Ishikawa (cell line): ENCODE measurements around the gene PLA2G4D.

ENCODE experiments used
- CEBPB ChIP-seq: IDR thresholded peaks from 2 replicates; pipeline ENCODE4 v1.6.1; 2012
- CREB1 ChIP-seq: IDR thresholded peaks from 2 replicates; pipeline ENCODE4 v1.6.1; 2012; ENCODE audit warnings: low read depth
- EGR1 ChIP-seq: IDR thresholded peaks from 2 replicates; pipeline ENCODE4 v1.6.1; 2012
- EP300 ChIP-seq: IDR thresholded peaks from 2 replicates; pipeline ENCODE4 v1.6.1; 2012; ENCODE audit warnings: borderline replicate concordance
- FOXM1 ChIP-seq: IDR thresholded peaks from 2 replicates; pipeline ENCODE4 v1.6.1; 2012; ENCODE audit warnings: low read depth, borderline replicate concordance
- MAX ChIP-seq: IDR thresholded peaks from 2 replicates; pipeline ENCODE4 v1.6.1; 2012
- NFIC ChIP-seq: IDR thresholded peaks from 2 replicates; pipeline ENCODE4 v1.6.1; 2012
- RAD21 ChIP-seq: IDR thresholded peaks from 2 replicates; pipeline ENCODE4 v1.6.1; 2012; ENCODE audit warnings: low read depth
- TAF1 ChIP-seq: IDR thresholded peaks from 2 replicates; pipeline ENCODE4 v1.6.1; 2012; ENCODE audit warnings: low read depth, mild to moderate bottlenecking
- TCF12 ChIP-seq: IDR thresholded peaks from 2 replicates; pipeline ENCODE4 v1.6.1; 2012; ENCODE audit warnings: low read depth
- TEAD4 ChIP-seq: IDR thresholded peaks from 2 replicates; pipeline ENCODE4 v1.6.1; 2012
- YY1 ChIP-seq: IDR thresholded peaks from 2 replicates; pipeline ENCODE4 v1.6.1; 2012; ENCODE audit warnings: low read depth
- ZBTB7A ChIP-seq: IDR thresholded peaks from 2 replicates; pipeline ENCODE4 v1.6.1; 2012; ENCODE audit warnings: low read depth
- TF ChIP-seq, protein P1 (sequence below): IDR thresholded peaks from 2 replicates; pipeline ENCODE4 v1.6.1; 2012
- TF ChIP-seq, protein P2 (sequence below): IDR thresholded peaks from 2 replicates; pipeline ENCODE4 v1.6.1; 2012; ENCODE audit warnings: low read depth, mild to moderate bottlenecking

Gene PLA2G4D

DNA sequence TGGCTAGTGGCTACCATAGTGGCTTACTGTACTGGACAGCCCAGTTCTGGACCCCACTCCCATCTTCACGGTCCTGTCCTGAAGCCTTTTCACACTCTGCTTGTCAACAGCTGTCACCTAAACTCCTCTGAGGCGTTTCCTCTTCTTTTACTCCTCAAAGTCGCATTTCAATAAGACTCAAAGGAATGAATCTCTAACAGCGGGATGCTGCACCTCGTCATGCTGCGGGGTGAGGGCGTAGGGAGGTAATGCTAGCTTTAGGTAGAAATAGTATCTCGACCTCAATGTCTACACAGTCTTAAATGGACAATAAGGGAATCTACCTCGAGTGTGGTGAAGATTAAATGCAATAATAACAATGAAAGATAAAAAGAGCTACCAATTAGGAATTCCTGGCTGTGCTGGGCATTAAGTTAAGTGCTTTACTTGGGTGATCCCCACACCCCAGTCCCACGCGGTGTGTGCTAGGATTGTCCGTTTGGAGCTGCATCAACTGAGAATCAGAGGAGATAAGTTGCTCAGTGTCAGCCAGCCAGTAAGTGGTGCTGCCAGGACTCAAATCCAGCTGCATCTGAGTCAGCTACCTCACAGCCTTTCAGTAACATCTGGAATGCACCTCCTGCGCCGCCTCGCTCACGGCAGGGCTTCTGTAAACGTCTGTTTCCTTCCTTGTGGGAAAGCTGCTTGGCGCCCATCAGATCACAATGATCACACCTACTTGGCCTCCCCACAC is 14.0 kb downstream of the PLA2G4D start:
- TF ChIP-seq NFIC (no peak), MAX (no peak), EGR1 (no peak), FOXM1 (no peak), RAD21 (no peak), EP300 (no peak), CREB1 (no peak), TAF1 (no peak), ZBTB7A (no peak), TCF12 (no peak), YY1 (no peak)
- TF ChIP-seq, protein P1, sequence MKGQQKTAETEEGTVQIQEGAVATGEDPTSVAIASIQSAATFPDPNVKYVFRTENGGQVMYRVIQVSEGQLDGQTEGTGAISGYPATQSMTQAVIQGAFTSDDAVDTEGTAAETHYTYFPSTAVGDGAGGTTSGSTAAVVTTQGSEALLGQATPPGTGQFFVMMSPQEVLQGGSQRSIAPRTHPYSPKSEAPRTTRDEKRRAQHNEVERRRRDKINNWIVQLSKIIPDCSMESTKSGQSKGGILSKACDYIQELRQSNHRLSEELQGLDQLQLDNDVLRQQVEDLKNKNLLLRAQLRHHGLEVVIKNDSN: no peak
- TF ChIP-seq, protein P2, sequence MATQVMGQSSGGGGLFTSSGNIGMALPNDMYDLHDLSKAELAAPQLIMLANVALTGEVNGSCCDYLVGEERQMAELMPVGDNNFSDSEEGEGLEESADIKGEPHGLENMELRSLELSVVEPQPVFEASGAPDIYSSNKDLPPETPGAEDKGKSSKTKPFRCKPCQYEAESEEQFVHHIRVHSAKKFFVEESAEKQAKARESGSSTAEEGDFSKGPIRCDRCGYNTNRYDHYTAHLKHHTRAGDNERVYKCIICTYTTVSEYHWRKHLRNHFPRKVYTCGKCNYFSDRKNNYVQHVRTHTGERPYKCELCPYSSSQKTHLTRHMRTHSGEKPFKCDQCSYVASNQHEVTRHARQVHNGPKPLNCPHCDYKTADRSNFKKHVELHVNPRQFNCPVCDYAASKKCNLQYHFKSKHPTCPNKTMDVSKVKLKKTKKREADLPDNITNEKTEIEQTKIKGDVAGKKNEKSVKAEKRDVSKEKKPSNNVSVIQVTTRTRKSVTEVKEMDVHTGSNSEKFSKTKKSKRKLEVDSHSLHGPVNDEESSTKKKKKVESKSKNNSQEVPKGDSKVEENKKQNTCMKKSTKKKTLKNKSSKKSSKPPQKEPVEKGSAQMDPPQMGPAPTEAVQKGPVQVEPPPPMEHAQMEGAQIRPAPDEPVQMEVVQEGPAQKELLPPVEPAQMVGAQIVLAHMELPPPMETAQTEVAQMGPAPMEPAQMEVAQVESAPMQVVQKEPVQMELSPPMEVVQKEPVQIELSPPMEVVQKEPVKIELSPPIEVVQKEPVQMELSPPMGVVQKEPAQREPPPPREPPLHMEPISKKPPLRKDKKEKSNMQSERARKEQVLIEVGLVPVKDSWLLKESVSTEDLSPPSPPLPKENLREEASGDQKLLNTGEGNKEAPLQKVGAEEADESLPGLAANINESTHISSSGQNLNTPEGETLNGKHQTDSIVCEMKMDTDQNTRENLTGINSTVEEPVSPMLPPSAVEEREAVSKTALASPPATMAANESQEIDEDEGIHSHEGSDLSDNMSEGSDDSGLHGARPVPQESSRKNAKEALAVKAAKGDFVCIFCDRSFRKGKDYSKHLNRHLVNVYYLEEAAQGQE: no peak

DNA sequence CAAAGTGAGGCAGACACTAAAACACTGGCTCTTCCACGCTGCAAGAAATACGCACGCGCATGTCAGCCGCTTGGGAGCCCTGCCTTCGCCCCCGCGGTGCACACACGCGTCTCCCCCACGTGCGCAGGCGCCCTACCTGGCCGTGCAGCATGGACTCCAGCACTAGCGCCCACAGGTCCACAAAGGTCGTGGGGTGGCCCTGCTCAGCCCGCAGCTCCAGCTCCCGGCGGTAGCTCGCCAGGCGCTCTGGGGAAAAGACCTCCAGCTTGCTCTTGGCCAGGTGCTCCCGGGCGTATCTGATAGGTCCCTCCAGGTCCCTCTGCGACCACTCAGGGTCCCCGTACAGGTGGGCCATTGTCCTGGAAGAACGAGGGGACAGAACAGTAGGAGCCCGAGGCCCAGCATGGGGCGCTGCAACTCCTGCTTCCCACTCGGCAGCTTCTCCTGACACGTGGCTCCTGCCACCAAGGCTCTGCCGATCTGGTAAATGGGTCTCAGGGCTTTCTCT is 14.9 kb downstream of the PLA2G4D start:
- TF ChIP-seq, protein P1: no peak
- no peak for TF ChIP-seq EP300
- TF ChIP-seq ZBTB7A: no peak
- no peak for TF ChIP-seq TEAD4
- no peak for TF ChIP-seq EGR1
- TF ChIP-seq RAD21: no peak
- TF ChIP-seq, protein P2: no peak
- no peak for TF ChIP-seq YY1
- no peak for TF ChIP-seq MAX
- TF ChIP-seq TAF1: no peak
- no peak for TF ChIP-seq FOXM1
- no peak for TF ChIP-seq CEBPB
- no peak for TF ChIP-seq NFIC
- no peak for TF ChIP-seq CREB1
- TF ChIP-seq TCF12: no peak

- no peak for TF ChIP-seq EP300
- TF ChIP-seq, protein P1: no peak
- no peak for TF ChIP-seq CREB1
- TF ChIP-seq TAF1: no peak
- no peak for TF ChIP-seq CEBPB
- TF ChIP-seq ZBTB7A: no peak
- TF ChIP-seq FOXM1: no peak
- no peak for TF ChIP-seq EGR1
- no peak for TF ChIP-seq YY1
- TF ChIP-seq, protein P2: no peak
These were observed 15.5 kb downstream of the PLA2G4D start for GRCh38 chr15:42078903-42079302.

DNA sequence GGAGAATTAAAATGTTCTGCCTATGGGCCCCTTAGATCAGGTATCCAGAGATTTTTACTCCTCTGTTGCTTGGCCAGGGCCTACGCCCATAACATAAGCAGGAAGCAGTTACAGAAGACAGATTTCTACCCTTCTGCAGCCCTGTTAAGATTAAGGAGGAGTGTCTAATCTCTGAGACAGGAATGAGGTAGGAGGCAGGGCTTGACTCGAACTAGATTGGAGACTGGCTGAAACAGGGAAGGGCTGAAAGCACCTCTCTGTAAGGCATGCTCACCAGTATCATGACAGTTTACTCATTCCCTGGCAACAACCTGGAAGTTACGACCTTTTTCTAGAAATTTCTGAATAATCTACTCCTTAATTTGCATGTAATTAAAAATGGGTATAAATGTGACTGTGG is 16.7 kb downstream of the PLA2G4D start:
- TF ChIP-seq CREB1 (no peak), MAX (no peak), ZBTB7A (no peak), EP300 (no peak), RAD21 (no peak)
